Uterus (tissue), 2 donors: ENCODE data around the gene MYO9A.

Experiments used
- POLR2A ChIP-seq, 2 donors: fragments of 450-650 bp; IDR thresholded peaks; one replicate each; pipeline ENCODE4 v1.6.1; 2016; ENCODE audit warnings: antibody characterized with exemption in 2 of 2, mild to moderate bottlenecking in 1 of 2, moderate library complexity in 1 of 2
- TF ChIP-seq, protein P1 (sequence below), 4 experiments: fragments of 200-600 bp in 2 of 4; fragments of 450-650 bp in 2 of 4; sonication (generic) in 2 of 4; IDR thresholded peaks; one replicate each; pipeline ENCODE4 v1.5.1; 2016 to 2019; ENCODE audit warnings: antibody characterized with exemption in 4 of 4, mild to moderate bottlenecking in 2 of 4, moderate library complexity in 1 of 4

DNA sequence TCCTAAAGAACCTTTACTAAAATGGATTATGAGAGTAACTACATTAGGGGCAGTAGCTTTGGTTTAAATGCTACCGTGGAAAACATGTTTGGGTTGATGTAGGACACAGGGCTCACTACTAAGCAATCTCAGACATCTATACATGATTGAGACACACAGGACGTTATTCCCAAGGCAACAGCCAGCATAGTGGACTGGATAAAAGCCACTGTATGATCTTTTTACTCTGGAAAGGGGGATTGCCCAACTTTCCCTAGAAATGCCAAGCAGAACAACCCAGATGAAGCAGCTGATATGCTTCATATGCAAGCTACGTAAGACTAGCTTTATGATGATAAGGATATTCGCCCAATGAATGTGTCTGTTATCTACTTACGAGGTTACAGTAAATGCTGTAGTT, 144.6 kb downstream of the MYO9A start:
- TF ChIP-seq, protein P1, sequence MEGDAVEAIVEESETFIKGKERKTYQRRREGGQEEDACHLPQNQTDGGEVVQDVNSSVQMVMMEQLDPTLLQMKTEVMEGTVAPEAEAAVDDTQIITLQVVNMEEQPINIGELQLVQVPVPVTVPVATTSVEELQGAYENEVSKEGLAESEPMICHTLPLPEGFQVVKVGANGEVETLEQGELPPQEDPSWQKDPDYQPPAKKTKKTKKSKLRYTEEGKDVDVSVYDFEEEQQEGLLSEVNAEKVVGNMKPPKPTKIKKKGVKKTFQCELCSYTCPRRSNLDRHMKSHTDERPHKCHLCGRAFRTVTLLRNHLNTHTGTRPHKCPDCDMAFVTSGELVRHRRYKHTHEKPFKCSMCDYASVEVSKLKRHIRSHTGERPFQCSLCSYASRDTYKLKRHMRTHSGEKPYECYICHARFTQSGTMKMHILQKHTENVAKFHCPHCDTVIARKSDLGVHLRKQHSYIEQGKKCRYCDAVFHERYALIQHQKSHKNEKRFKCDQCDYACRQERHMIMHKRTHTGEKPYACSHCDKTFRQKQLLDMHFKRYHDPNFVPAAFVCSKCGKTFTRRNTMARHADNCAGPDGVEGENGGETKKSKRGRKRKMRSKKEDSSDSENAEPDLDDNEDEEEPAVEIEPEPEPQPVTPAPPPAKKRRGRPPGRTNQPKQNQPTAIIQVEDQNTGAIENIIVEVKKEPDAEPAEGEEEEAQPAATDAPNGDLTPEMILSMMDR (IDR thresholded peaks at IDR 0.05) = no peak
- TF ChIP-seq POLR2A (IDR thresholded peaks at IDR 0.05) = no peak
